ENCODE measurements around the gene ANAPC10.
"Not testable (repeated sequence)": the region's sequence is repeated elsewhere in the genome, so short reads cannot be mapped to it uniquely, and the experiment has no call there.

ANAPC10 gene

GRCh38 chr4:145001635-145002034 lies 96.4 kb downstream of the ANAPC10 start:
- no peak for DNase-seq
- no peak for TF ChIP-seq CTCF (IDR thresholded peaks at IDR 0.05; ENCODE audit: low read depth, low read length)
- no peak overlapping the region for H3K27ac ChIP-seq
- no peaks in the 10 kb centered on the region; the same call in 1 of the 2 replicates for H3K36me3 ChIP-seq
- no peaks in the 10 kb centered on the region for H3K9me3 ChIP-seq (ENCODE audit: severe bottlenecking)
- no peak overlapping the region for H3K4me3 ChIP-seq (ENCODE audit: low read depth, low read length)
- H3K27me3 ChIP-seq (ENCODE audit: insufficient read depth, low read depth, severe bottlenecking) = no peaks in the 10 kb centered on the region

GRCh38 chr4:145000656-145001055 lies 97.3 kb downstream of the ANAPC10 start:
- DNase-seq; H3K36me3 ChIP-seq; H3K27ac ChIP-seq; H3K4me3 ChIP-seq (ENCODE audit: low read depth, low read length); H3K27me3 ChIP-seq (ENCODE audit: insufficient read depth, low read depth, severe bottlenecking); H3K9me3 ChIP-seq (ENCODE audit: severe bottlenecking): not testable (repeated sequence)

- Histone ChIP-seq H3K27me3 (ENCODE audit: insufficient read depth, low read depth, severe bottlenecking) (no peaks in the 10 kb centered on the region), H3K9me3 (ENCODE audit: severe bottlenecking) (no peaks in the 10 kb centered on the region)
- no peak for DNase-seq
Observed at GRCh38 chr4:144989306-144989705, 108.7 kb downstream of the ANAPC10 start.

GRCh38 chr4:144985531-144985930 lies 112.5 kb downstream of the ANAPC10 start:
- H3K27me3 ChIP-seq (ENCODE audit: insufficient read depth, low read depth, severe bottlenecking) = no peaks in the 10 kb centered on the region
- H3K9me3 ChIP-seq (ENCODE audit: severe bottlenecking) = no peaks in the 10 kb centered on the region
- H3K36me3 ChIP-seq = no peaks in the 10 kb centered on the region; the same call in 1 of the 2 replicates
- H3K4me3 ChIP-seq (ENCODE audit: low read depth, low read length) = no peak overlapping the region
- TF ChIP-seq CTCF (IDR thresholded peaks at IDR 0.05; ENCODE audit: low read depth, low read length) = no peak
- DNase-seq = no peak
- no peak overlapping the region for H3K27ac ChIP-seq

More at GRCh38 chr4:144989306-144989705, 108.7 kb downstream of the ANAPC10 start:
- no peak overlapping the region for H3K4me3 ChIP-seq (ENCODE audit: low read depth, low read length)
- peaks cover 12% of the 10 kb centered on the region for H3K36me3 ChIP-seq
- no peak for TF ChIP-seq CTCF (IDR thresholded peaks at IDR 0.05; ENCODE audit: low read depth, low read length)
- no peak overlapping the region for H3K27ac ChIP-seq

GRCh38 chr4:144985014-144985413 lies 113.0 kb downstream of the ANAPC10 start:
- no peak for DNase-seq
- no peaks in the 10 kb centered on the region; the same call in 1 of the 2 replicates for H3K36me3 ChIP-seq
- no peak overlapping the region for H3K27ac ChIP-seq
- no peaks in the 10 kb centered on the region for H3K27me3 ChIP-seq (ENCODE audit: insufficient read depth, low read depth, severe bottlenecking)
- no peak for TF ChIP-seq CTCF (IDR thresholded peaks at IDR 0.05; ENCODE audit: low read depth, low read length)
- no peak overlapping the region for H3K4me3 ChIP-seq (ENCODE audit: low read depth, low read length)
- H3K9me3 ChIP-seq (ENCODE audit: severe bottlenecking) = no peaks in the 10 kb centered on the region

- no peak for TF ChIP-seq CTCF (IDR thresholded peaks at IDR 0.05; ENCODE audit: low read depth, low read length)
- Histone ChIP-seq H3K27me3 (ENCODE audit: insufficient read depth, low read depth, severe bottlenecking) (no peaks in the 10 kb centered on the region), H3K36me3 (no peaks in the 10 kb centered on the region; the same call in 1 of the 2 replicates), H3K27ac (no peak overlapping the region), H3K4me3 (ENCODE audit: low read depth, low read length) (no peak overlapping the region), H3K9me3 (ENCODE audit: severe bottlenecking) (no peaks in the 10 kb centered on the region)
- no peak for DNase-seq
Observed at GRCh38 chr4:144984241-144984640, 113.8 kb downstream of the ANAPC10 start.
